GM12878 (cell line): ENCODE results near the gene SERPINI1. TPM values are rescaled to one million over a fixed set of nuclear protein-coding genes. Genes with fewer than 3 reads are reported as not detected.

ENCODE experiments used
- BCL11A ChIP-seq: IDR thresholded peaks from 2 replicates; pipeline ENCODE4 v1.6.1; 2011; ENCODE audit warnings: low read depth, low read length
- CBFB ChIP-seq: IDR thresholded peaks from 2 replicates; pipeline ENCODE4 v1.6.1; 2016; ENCODE audit warnings: antibody characterized with exemption, low read depth
- CREB1 ChIP-seq: IDR thresholded peaks from 2 replicates; pipeline ENCODE4 v1.6.1; 2012; ENCODE audit warnings: low read depth, mild to moderate bottlenecking, inconsistent platforms
- EP300 ChIP-seq, 2 experiments: fragments of 150-350 bp in 1 of 2; IDR thresholded peaks; 2 replicates each; pipeline ENCODE4 v1.6.1; 2011 to 2012; ENCODE audit warnings: low read depth in 2 of 2, low read length in 2 of 2, borderline replicate concordance in 1 of 2, improper control_type of control experiment in 1 of 2, inconsistent platforms in 1 of 2; ENCODE audit not compliant: control insufficient read depth in 1 of 2
- HDAC2 ChIP-seq: fragments of 200-600 bp; sonication (generic); IDR thresholded peaks from 2 replicates; pipeline ENCODE4 v1.6.1; 2017
- JUND ChIP-seq: IDR thresholded peaks from 2 replicates; pipeline ENCODE4 v1.6.1; 2012; ENCODE audit warnings: low read depth, mild to moderate bottlenecking, low read length, improper control_type of control experiment, moderate library complexity
- KDM1A ChIP-seq: fragments of 200-600 bp; sonication (generic); IDR thresholded peaks from 2 replicates; pipeline ENCODE4 v1.6.1; 2016; ENCODE audit warnings: borderline replicate concordance
- KLF5 ChIP-seq: fragments of 450-650 bp; IDR thresholded peaks from 2 replicates; pipeline ENCODE4 v1.6.1; 2014; ENCODE audit warnings: mild to moderate bottlenecking; ENCODE audit not compliant: partially characterized antibody
- NR2F1 ChIP-seq: fragments of 450-650 bp; conservative IDR thresholded peaks from 2 replicates; pipeline ENCODE4 v1.6.1; 2017; ENCODE audit warnings: mild to moderate bottlenecking
- POU2F2 ChIP-seq: IDR thresholded peaks from 3 replicates; pipeline ENCODE4 v1.6.1; 2011; ENCODE audit warnings: low read depth, mild to moderate bottlenecking, low read length, borderline replicate concordance
- SUZ12 ChIP-seq: fragments of 200-600 bp; sonication (generic); IDR thresholded peaks from one replicate; pipeline ENCODE4 v1.6.1; 2018; ENCODE audit warnings: antibody characterized with exemption, mild to moderate bottlenecking; ENCODE audit not compliant: unreplicated experiment
- TCF3 ChIP-seq: IDR thresholded peaks from 2 replicates; pipeline ENCODE4 v1.6.1; 2012; ENCODE audit warnings: low read depth, mild to moderate bottlenecking, low read length, borderline replicate concordance; ENCODE audit not compliant: insufficient read depth
- ZNF384 ChIP-seq: IDR thresholded peaks from 2 replicates; pipeline ENCODE4 v1.6.1; 2012; ENCODE audit warnings: low read depth, mild to moderate bottlenecking, low read length, improper control_type of control experiment, borderline replicate concordance
- ZSCAN29 ChIP-seq: fragments of 450-650 bp; IDR thresholded peaks from 2 replicates; pipeline ENCODE4 v1.6.1; 2017; ENCODE audit warnings: mild to moderate bottlenecking, moderate library complexity
- polyA plus RNA-seq, 11 experiments: library from polyadenylated mRNA; depleted of rRNA in 4 of 11; unstranded in 6 of 11; stranded (reverse) in 5 of 11; fragments of >200 nt; fragmentation: Nextera tagmentation in 4 of 11; fragmentation: Illumina TruSeq in 1 of 11; extraction: Ambion mirVana in 4 of 11; extraction: Trizol in 1 of 11; gene quantifications; 1 replicate in 1 of 11; 2 replicates in 10 of 11; pipeline versions ENCODE4 v1.2.1 to v1.2.3, GENCODE V29; 2011 to 2016; ENCODE audit warnings: inconsistent platforms in 2 of 11, missing spikeins in 2 of 11, low read depth in 1 of 11
- total RNA-seq, 4 experiments: library from RNA; depleted of rRNA in 3 of 4; stranded (reverse); fragments of >200 nt in 3 of 4; fragmentation: Illumina TruSeq in 1 of 4; extraction: Trizol in 1 of 4; gene quantifications; 2 replicates each; pipeline versions ENCODE4 v1.2.1 to v1.2.3, GENCODE V29; 2013 to 2021
- TF ChIP-seq, protein P1 (sequence below): fragments of 450-650 bp; formaldehyde crosslinking; IDR thresholded peaks from 2 replicates; pipeline ENCODE4 v1.4.0; 2020; ENCODE audit warnings: mild to moderate bottlenecking, moderate library complexity
- TF ChIP-seq, protein P2 (sequence below): IDR thresholded peaks from 2 replicates; pipeline ENCODE4 v1.6.1; 2012; ENCODE audit warnings: mild to moderate bottlenecking, low read depth, low read length
- TF ChIP-seq, protein P3 (sequence below), 3 experiments: IDR thresholded peaks in 2 of 3; conservative IDR thresholded peaks in 1 of 3; 2 replicates each; pipeline ENCODE4 v1.5.1; 2011; ENCODE audit warnings: low read depth in 3 of 3, low read length in 3 of 3, mild to moderate bottlenecking in 3 of 3, control low read depth in 2 of 3, moderate library complexity in 2 of 3, inconsistent platforms in 1 of 3, mixed read lengths in 1 of 3; ENCODE audit not compliant: control insufficient read depth in 2 of 3, insufficient read depth in 1 of 3; ENCODE audit errors: extremely low read depth in 1 of 3
- TF ChIP-seq, protein P4 (sequence below): fragments of 450-650 bp; IDR thresholded peaks from 2 replicates; pipeline ENCODE4 v1.6.1; 2016; ENCODE audit warnings: mild to moderate bottlenecking

Gene SERPINI1
- total and polyA plus RNA-seq, 10 of the 15 experiments (the other 5 are each of a cell fraction or from before 2014, with no cell fraction given) = 1.5 to 7.6 (median 3.6) TPM

DNA sequence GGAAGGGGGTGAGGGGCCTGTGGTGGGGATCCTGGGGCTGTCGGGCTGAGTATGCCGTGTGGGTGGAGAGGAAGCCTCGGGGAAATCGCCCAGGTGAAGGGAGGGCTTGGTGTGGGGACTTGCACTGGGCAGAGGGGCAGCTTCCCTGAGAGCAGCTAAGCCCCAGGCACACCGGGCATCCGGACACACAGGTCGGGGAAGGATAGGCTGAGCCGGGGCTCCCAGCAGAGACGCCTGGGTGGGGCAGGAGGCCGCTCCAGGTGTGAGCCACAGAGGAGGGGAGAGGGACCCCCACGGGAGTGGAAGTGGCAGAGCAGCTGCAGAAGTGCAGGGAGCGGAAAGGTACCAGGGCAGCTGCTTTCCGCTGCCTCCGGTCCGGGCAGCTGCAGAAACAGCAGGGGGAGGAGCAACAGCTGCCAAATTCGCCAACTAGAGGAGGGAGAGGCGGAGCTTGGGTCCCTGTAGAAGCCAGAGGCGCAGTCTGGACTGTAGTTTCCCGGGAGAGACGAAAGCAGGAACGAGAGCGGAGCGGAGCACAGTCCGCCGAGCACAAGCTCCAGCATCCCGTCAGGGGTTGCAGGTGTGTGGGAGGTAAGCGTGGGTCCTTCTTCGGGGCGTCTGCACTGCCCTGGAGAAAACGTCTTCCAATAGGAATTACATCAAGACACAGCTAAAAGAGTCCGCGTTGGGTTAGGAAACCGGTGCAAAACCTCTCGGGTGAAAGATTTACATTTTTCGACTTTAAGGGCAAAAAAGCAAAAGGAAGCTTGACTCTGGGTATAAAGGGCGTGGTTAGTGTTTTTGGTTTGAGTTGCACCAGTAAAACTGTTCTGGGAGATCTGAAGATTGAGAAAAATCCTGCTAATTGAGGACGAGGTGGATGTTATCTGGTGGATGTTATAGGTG lies at the start of gene SERPINI1 (continued):
- TF ChIP-seq, protein P1, sequence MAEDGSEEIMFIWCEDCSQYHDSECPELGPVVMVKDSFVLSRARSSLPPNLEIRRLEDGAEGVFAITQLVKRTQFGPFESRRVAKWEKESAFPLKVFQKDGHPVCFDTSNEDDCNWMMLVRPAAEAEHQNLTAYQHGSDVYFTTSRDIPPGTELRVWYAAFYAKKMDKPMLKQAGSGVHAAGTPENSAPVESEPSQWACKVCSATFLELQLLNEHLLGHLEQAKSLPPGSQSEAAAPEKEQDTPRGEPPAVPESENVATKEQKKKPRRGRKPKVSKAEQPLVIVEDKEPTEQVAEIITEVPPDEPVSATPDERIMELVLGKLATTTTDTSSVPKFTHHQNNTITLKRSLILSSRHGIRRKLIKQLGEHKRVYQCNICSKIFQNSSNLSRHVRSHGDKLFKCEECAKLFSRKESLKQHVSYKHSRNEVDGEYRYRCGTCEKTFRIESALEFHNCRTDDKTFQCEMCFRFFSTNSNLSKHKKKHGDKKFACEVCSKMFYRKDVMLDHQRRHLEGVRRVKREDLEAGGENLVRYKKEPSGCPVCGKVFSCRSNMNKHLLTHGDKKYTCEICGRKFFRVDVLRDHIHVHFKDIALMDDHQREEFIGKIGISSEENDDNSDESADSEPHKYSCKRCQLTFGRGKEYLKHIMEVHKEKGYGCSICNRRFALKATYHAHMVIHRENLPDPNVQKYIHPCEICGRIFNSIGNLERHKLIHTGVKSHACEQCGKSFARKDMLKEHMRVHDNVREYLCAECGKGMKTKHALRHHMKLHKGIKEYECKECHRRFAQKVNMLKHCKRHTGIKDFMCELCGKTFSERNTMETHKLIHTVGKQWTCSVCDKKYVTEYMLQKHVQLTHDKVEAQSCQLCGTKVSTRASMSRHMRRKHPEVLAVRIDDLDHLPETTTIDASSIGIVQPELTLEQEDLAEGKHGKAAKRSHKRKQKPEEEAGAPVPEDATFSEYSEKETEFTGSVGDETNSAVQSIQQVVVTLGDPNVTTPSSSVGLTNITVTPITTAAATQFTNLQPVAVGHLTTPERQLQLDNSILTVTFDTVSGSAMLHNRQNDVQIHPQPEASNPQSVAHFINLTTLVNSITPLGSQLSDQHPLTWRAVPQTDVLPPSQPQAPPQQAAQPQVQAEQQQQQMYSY (CRISPR knock-in tag) = no peak
- TF ChIP-seq POU2F2 = no peak
- TF ChIP-seq CREB1 = no peak
- TF ChIP-seq ZSCAN29 = no peak
- TF ChIP-seq TCF3 = peak; percentile 77; the same call in 1 of the 2 replicates
- TF ChIP-seq JUND = no peak
- no peak for TF ChIP-seq SUZ12
- no peak for TF ChIP-seq ZNF384
- TF ChIP-seq KLF5 = no peak
- no peak for TF ChIP-seq EP300 (IDR thresholded peaks at IDR 0.05; ENCODE audit: borderline replicate concordance in 1 of 2, control insufficient read depth in 1 of 2, low read depth in 2 of 2, low read length in 2 of 2)
- TF ChIP-seq, protein P2, sequence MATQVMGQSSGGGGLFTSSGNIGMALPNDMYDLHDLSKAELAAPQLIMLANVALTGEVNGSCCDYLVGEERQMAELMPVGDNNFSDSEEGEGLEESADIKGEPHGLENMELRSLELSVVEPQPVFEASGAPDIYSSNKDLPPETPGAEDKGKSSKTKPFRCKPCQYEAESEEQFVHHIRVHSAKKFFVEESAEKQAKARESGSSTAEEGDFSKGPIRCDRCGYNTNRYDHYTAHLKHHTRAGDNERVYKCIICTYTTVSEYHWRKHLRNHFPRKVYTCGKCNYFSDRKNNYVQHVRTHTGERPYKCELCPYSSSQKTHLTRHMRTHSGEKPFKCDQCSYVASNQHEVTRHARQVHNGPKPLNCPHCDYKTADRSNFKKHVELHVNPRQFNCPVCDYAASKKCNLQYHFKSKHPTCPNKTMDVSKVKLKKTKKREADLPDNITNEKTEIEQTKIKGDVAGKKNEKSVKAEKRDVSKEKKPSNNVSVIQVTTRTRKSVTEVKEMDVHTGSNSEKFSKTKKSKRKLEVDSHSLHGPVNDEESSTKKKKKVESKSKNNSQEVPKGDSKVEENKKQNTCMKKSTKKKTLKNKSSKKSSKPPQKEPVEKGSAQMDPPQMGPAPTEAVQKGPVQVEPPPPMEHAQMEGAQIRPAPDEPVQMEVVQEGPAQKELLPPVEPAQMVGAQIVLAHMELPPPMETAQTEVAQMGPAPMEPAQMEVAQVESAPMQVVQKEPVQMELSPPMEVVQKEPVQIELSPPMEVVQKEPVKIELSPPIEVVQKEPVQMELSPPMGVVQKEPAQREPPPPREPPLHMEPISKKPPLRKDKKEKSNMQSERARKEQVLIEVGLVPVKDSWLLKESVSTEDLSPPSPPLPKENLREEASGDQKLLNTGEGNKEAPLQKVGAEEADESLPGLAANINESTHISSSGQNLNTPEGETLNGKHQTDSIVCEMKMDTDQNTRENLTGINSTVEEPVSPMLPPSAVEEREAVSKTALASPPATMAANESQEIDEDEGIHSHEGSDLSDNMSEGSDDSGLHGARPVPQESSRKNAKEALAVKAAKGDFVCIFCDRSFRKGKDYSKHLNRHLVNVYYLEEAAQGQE = no peak
- TF ChIP-seq HDAC2 = no peak
- TF ChIP-seq KDM1A = no peak
- 0 out of 2 replicates have a peak, but pooled peaks have one; percentile 61 for TF ChIP-seq CBFB
- TF ChIP-seq NR2F1 = no peak
- TF ChIP-seq, protein P3, sequence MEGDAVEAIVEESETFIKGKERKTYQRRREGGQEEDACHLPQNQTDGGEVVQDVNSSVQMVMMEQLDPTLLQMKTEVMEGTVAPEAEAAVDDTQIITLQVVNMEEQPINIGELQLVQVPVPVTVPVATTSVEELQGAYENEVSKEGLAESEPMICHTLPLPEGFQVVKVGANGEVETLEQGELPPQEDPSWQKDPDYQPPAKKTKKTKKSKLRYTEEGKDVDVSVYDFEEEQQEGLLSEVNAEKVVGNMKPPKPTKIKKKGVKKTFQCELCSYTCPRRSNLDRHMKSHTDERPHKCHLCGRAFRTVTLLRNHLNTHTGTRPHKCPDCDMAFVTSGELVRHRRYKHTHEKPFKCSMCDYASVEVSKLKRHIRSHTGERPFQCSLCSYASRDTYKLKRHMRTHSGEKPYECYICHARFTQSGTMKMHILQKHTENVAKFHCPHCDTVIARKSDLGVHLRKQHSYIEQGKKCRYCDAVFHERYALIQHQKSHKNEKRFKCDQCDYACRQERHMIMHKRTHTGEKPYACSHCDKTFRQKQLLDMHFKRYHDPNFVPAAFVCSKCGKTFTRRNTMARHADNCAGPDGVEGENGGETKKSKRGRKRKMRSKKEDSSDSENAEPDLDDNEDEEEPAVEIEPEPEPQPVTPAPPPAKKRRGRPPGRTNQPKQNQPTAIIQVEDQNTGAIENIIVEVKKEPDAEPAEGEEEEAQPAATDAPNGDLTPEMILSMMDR (IDR thresholded peaks at IDR 0.05 in 2 of 3, conservative IDR thresholded peaks at IDR 0.05 in 1 of 3; ENCODE audit: control insufficient read depth in 2 of 3, extremely low read depth in 1 of 3, insufficient read depth in 1 of 3, low read depth in 3 of 3, low read length in 3 of 3) = no peak
- no peak for TF ChIP-seq BCL11A
- TF ChIP-seq, protein P4, sequence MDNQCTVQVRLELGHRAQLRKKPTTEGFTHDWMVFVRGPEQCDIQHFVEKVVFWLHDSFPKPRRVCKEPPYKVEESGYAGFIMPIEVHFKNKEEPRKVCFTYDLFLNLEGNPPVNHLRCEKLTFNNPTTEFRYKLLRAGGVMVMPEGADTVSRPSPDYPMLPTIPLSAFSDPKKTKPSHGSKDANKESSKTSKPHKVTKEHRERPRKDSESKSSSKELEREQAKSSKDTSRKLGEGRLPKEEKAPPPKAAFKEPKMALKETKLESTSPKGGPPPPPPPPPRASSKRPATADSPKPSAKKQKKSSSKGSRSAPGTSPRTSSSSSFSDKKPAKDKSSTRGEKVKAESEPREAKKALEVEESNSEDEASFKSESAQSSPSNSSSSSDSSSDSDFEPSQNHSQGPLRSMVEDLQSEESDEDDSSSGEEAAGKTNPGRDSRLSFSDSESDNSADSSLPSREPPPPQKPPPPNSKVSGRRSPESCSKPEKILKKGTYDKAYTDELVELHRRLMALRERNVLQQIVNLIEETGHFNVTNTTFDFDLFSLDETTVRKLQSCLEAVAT = no peak
